Neuron (in vitro differentiated cells): Measurements from ENCODE around the gene L1CAM.

ENCODE experiments used
- H2AFZ ChIP-seq: one replicate; pipeline ENCODE4 v1.6.1; 2013; ENCODE audit warnings: low read depth, mild to moderate bottlenecking, inconsistent platforms, low read length, moderate library complexity
- H3K27me3 ChIP-seq: one replicate; pipeline ENCODE4 v1.6.1; 2013; ENCODE audit warnings: low read length; ENCODE audit not compliant: insufficient read depth
- H3K36me3 ChIP-seq: one replicate; pipeline ENCODE4 v1.6.1; 2013; ENCODE audit warnings: low read length; ENCODE audit not compliant: insufficient read depth
- H3K4me1 ChIP-seq: one replicate; pipeline ENCODE4 v1.6.1; 2013; ENCODE audit warnings: low read length; ENCODE audit not compliant: insufficient read depth
- H3K4me3 ChIP-seq: 2 replicates; pipeline ENCODE4 v1.5.1; 2013; ENCODE audit warnings: mild to moderate bottlenecking, low read length, moderate library complexity
- H3K9me3 ChIP-seq: one replicate; pipeline ENCODE4 v1.6.1; 2013; ENCODE audit warnings: low read length

The L1CAM gene

DNA sequence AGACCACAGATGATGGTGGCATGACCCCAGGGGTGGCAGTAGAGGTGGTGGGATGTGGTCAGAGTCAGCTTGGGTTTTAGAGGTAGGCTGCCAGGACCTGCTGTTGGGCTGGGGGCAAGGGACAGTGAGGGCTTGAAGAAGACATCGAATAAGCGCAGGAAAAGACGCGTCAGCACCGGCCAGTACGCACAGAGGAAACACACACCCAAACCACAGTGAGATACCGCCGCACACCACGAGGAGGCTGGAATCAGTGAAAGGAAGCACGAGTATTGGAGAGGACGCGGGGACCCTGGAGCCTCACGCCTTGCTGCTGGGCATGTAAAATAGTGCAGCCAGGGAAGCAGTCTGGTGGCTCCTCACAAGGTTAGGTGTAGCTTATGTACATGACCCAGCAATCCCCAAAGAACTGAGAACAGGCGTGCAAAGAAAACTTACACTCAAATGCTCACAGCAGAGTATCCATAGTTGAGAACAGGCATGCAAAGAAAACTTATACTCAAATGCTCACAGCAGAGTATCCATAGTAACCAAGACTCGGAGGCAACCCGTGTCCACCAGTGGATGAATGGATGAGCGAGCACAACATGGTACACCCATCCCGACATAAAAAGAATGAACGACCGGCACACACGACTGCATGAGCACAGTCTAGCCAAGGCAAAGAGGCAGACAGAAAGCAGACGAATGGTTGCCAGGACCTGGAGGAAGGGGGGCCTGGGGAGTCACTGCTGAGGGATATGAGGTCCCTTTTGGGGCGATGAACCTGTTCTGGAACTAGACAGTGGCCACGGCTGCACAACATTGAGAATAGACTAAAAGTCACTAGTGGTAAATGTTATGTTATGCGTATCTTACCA, 68.9 kb downstream of the L1CAM start:
- Histone ChIP-seq H3K27me3 (no peaks in the 10 kb centered on the region), H3K4me3 (no peak overlapping the region), H3K36me3 (no peaks in the 10 kb centered on the region), H2AFZ (no peak overlapping the region), H3K4me1 (peaks cover 12% of the 10 kb centered on the region), H3K9me3 (peaks cover 2% of the 10 kb centered on the region)

- no peak overlapping the region for H2AFZ ChIP-seq
Observed at GRCh38 chrX:153814591-153815315, 71.2 kb downstream of the L1CAM start.

GRCh38 chrX:153813161-153813560, 72.8 kb downstream of the L1CAM start:
- Histone ChIP-seq H3K36me3 (peaks cover 4% of the 10 kb centered on the region), H3K4me3 (no peak overlapping the region), H2AFZ (no peak overlapping the region), H3K9me3 (peaks cover 4% of the 10 kb centered on the region), H3K27me3 (no peaks in the 10 kb centered on the region), H3K4me1 (peaks cover 12% of the 10 kb centered on the region)

More at GRCh38 chrX:153814591-153815315, 71.2 kb downstream of the L1CAM start:
- Histone ChIP-seq H3K4me1 (peaks cover 12% of the 10 kb centered on the region), H3K36me3 (no peaks in the 10 kb centered on the region), H3K4me3 (no peak overlapping the region), H3K9me3 (peaks cover 2% of the 10 kb centered on the region), H3K27me3 (no peaks in the 10 kb centered on the region)

DNA sequence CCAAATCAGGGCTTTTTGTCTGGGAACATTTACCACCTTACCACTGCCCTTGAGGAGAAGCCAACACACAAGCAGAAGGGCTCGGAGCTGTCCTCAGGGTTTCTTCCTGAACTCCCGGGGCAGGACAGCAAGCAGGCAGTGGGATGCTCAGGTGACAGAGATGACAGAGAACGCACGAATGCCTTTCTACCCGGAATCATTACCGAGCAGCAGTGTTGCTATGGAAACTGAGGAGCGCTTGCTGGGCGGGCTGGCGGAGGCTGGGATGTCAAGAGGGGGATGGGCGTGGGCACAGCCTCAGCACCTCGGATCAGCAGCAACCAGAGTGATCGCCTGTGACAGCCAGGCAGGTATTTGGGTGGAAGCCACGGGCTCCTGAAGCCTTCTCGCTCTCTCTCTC, 73.8 kb downstream of the L1CAM start:
- Histone ChIP-seq H3K27me3 (no peaks in the 10 kb centered on the region), H3K4me1 (peaks cover 9% of the 10 kb centered on the region), H3K4me3 (no peak overlapping the region), H3K9me3 (peaks cover 4% of the 10 kb centered on the region), H2AFZ (no peak overlapping the region), H3K36me3 (peaks cover 4% of the 10 kb centered on the region)
